Endometrial microvascular endothelial cells (primary cell): ENCODE measurements around the gene SMIM24. TPM values are rescaled to one million over a fixed set of nuclear protein-coding genes. Genes with fewer than 3 reads are reported as not detected.
"Not testable (repeated sequence)": the region's sequence is repeated elsewhere in the genome, so short reads cannot be mapped to it uniquely, and the experiment has no call there.

Experiments used
- in situ Hi-C: cut with HindIII; loops from 2 replicates; pipeline ENCODE4 v1.10.0; 2017; ENCODE audit warnings: low sequenced_read_pairs, low pct_unique_long_range_greater_than_20kb; ENCODE audit errors: inconsistent ontology term
- total RNA-seq: library from RNA; depleted of rRNA; stranded (reverse); fragments of >200 nt; gene quantifications from one replicate; pipeline ENCODE4 v1.2.3, GENCODE V29; 2015; ENCODE audit errors: inconsistent ontology term

Gene SMIM24
- total RNA-seq, 1 donor from 2014 or later = not detected

GRCh38 chr19:3446657-3447056 is 33.7 kb downstream of the SMIM24 start:
- in situ Hi-C loops = not testable (repeated sequence)

GRCh38 chr19:3444695-3445234 is 35.6 kb downstream of the SMIM24 start:
- in situ Hi-C loops = no loop called here

- in situ Hi-C loops = no loop called here
Measured at GRCh38 chr19:3443840-3444694, 36.3 kb downstream of the SMIM24 start.

GRCh38 chr19:3442487-3443071 is 37.7 kb downstream of the SMIM24 start:
- in situ Hi-C loops = no loop called here

GRCh38 chr19:3441986-3442329 is 38.4 kb downstream of the SMIM24 start:
- in situ Hi-C loops = no loop called here

GRCh38 chr19:3441089-3441985 is 39.0 kb downstream of the SMIM24 start:
- in situ Hi-C loops = no loop called here

- in situ Hi-C loops = no loop called here
Measured at GRCh38 chr19:3440082-3440481, 40.2 kb downstream of the SMIM24 start.

- in situ Hi-C loops = no loop called here
Measured at GRCh38 chr19:3434630-3435553, 45.4 kb downstream of the SMIM24 start.

GRCh38 chr19:3433805-3434540 is 46.4 kb downstream of the SMIM24 start:
- in situ Hi-C loops = no loop called here

- in situ Hi-C loops = no loop called here
Measured at GRCh38 chr19:3433313-3433712, 47.0 kb downstream of the SMIM24 start.

- in situ Hi-C loops = no loop called here
Measured at GRCh38 chr19:3431760-3432397, 48.4 kb downstream of the SMIM24 start.

- in situ Hi-C loops = not testable (repeated sequence)
Measured at GRCh38 chr19:3430366-3430680, 50.0 kb downstream of the SMIM24 start.

- in situ Hi-C loops = no loop called here
Measured at GRCh38 chr19:3426433-3426832, 53.9 kb downstream of the SMIM24 start.

Other genes starting within 250 kb of the SMIM24 start
- gene NFIC, start 113.9 kb downstream of the SMIM24 start, total RNA-seq = 47.2 TPM
- not detected for gene SMIM44, start 2.9 kb upstream of the SMIM24 start, total RNA-seq
- 28.8 TPM for gene DOHH, start 20.1 kb upstream of the SMIM24 start, total RNA-seq
- gene FZR1, start 25.8 kb upstream of the SMIM24 start, total RNA-seq = 44.3 TPM
- not detected for gene TEKTIP1, start 58.6 kb upstream of the SMIM24 start, total RNA-seq
- 121 TPM for gene MFSD12, start 77.1 kb upstream of the SMIM24 start, total RNA-seq
- 79.4 TPM for gene HMG20B, start 92.4 kb upstream of the SMIM24 start, total RNA-seq
- 0.28 TPM for gene GIPC3, start 105.0 kb upstream of the SMIM24 start, total RNA-seq
- 4.2 TPM for gene TBXA2R, start 126.3 kb upstream of the SMIM24 start, total RNA-seq
- gene CACTIN, start 146.3 kb upstream of the SMIM24 start, total RNA-seq = 46.6 TPM
- 38.0 TPM for gene PIP5K1C, start 219.9 kb upstream of the SMIM24 start, total RNA-seq
- gene TJP3, start 227.9 kb upstream of the SMIM24 start, total RNA-seq = not detected